Neural cell (in vitro differentiated cells): ENCODE data around the gene NCS1. TPM values are rescaled to one million over a fixed set of nuclear protein-coding genes. Genes with fewer than 3 reads are reported as not detected.

Source experiments
- H2AFZ ChIP-seq: fragments of 200-600, 300-800 bp; sonication (generic), shearing (Covaris generic); 2 replicates; pipeline ENCODE4 v1.6.0; 2014; ENCODE audit warnings: low read depth, mild to moderate bottlenecking, antibody characterized with exemption, low read length, moderate library complexity
- H3F3A ChIP-seq: fragments of 200-600 bp; shearing (Covaris generic); 2 replicates; pipeline ENCODE4 v1.6.1; 2016; ENCODE audit warnings: mild to moderate bottlenecking, moderate library complexity, mixed read lengths, antibody characterized with exemption, low read length; ENCODE audit not compliant: insufficient read depth, poor library complexity, severe bottlenecking
- H3K27ac ChIP-seq: fragments of 200-600, 300-800 bp; sonication (generic), shearing (Covaris generic); 2 replicates; pipeline ENCODE4 v1.5.1; 2014; ENCODE audit warnings: mild to moderate bottlenecking, low read length, moderate library complexity
- H3K27me3 ChIP-seq: fragments of 300-800, 200-600 bp; sonication (generic), shearing (Covaris generic); 2 replicates; pipeline ENCODE4 v1.6.0; 2014; ENCODE audit warnings: mild to moderate bottlenecking, low read depth, low read length, moderate library complexity; ENCODE audit not compliant: insufficient read depth
- H3K36me3 ChIP-seq: fragments of 300-800, 200-600 bp; sonication (generic), shearing (Covaris generic); 2 replicates; pipeline ENCODE4 v1.5.1; 2014; ENCODE audit warnings: mild to moderate bottlenecking, antibody characterized with exemption, low read length, moderate library complexity; ENCODE audit not compliant: insufficient read depth
- H3K4me2 ChIP-seq: fragments of 300-800, 200-600 bp; sonication (generic), shearing (Covaris generic); 2 replicates; pipeline ENCODE4 v1.6.0; 2014; ENCODE audit warnings: mild to moderate bottlenecking, low read length
- H3K4me3 ChIP-seq: fragments of 300-800, 200-600 bp; sonication (generic), shearing (Covaris generic); 2 replicates; pipeline ENCODE4 v1.5.1; 2014; ENCODE audit warnings: mild to moderate bottlenecking, low read length, moderate library complexity
- H3K79me2 ChIP-seq: fragments of 200-600 bp; shearing (Covaris generic); replicated peaks from 2 replicates; pipeline ENCODE4 v1.6.0; 2014; ENCODE audit warnings: mild to moderate bottlenecking, low read length, moderate library complexity; ENCODE audit not compliant: insufficient read depth
- H3K9ac ChIP-seq: fragments of 300-800, 200-600 bp; sonication (generic), shearing (Covaris generic); 2 replicates; pipeline ENCODE4 v1.6.1; 2016; ENCODE audit warnings: mild to moderate bottlenecking, low read length, mixed read lengths
- H3K9me2 ChIP-seq: fragments of 200-600 bp; shearing (Covaris generic); 2 replicates; pipeline ENCODE4 v1.6.1; 2016; ENCODE audit warnings: mild to moderate bottlenecking, low read length, mixed read lengths; ENCODE audit not compliant: insufficient read depth
- H3K9me3 ChIP-seq: fragments of 200-600, 300-800 bp; sonication (generic), shearing (Covaris generic); 2 replicates; pipeline ENCODE4 v1.6.1; 2016; ENCODE audit warnings: mild to moderate bottlenecking, mixed run types, low read length, moderate library complexity, mixed read lengths
- H4K20me1 ChIP-seq: fragments of 200-600 bp; shearing (Covaris generic); 2 replicates; pipeline ENCODE4 v1.6.1; 2016; ENCODE audit warnings: mild to moderate bottlenecking, mixed run types; ENCODE audit not compliant: insufficient read depth
- EP300 ChIP-seq: fragments of 450-650 bp; conservative IDR thresholded peaks from 2 replicates; pipeline ENCODE4 v1.6.1; 2014; ENCODE audit warnings: antibody characterized with exemption, mild to moderate bottlenecking, moderate library complexity; ENCODE audit not compliant: poor library complexity, severe bottlenecking
- EZH2 ChIP-seq: fragments of 200-600, 300-800 bp; shearing (Covaris generic), sonication (generic); IDR thresholded peaks from 2 replicates; pipeline ENCODE4 v1.6.1; 2014; ENCODE audit warnings: antibody characterized with exemption, low read length, borderline replicate concordance, mild to moderate bottlenecking; ENCODE audit not compliant: insufficient read depth, poor library complexity, severe bottlenecking
- MXI1 ChIP-seq: fragments of 450-650 bp; conservative IDR thresholded peaks from 2 replicates; pipeline ENCODE4 v1.6.1; 2014; ENCODE audit warnings: antibody characterized with exemption, mild to moderate bottlenecking; ENCODE audit not compliant: poor library complexity, severe bottlenecking
- POLR2AphosphoS5 ChIP-seq: IDR thresholded peaks from 2 replicates; pipeline ENCODE4 v1.6.1; 2012
- RAD21 ChIP-seq: fragments of 450-650 bp; conservative IDR thresholded peaks from 2 replicates; pipeline ENCODE4 v1.6.1; 2014; ENCODE audit warnings: antibody characterized with exemption, mild to moderate bottlenecking, moderate library complexity
- SMC3 ChIP-seq: fragments of 450-650 bp; conservative IDR thresholded peaks from 2 replicates; pipeline ENCODE4 v1.6.1; 2014; ENCODE audit warnings: antibody characterized with exemption, mild to moderate bottlenecking, moderate library complexity; ENCODE audit not compliant: poor library complexity
- TAF1 ChIP-seq: IDR thresholded peaks from 2 replicates; pipeline ENCODE4 v1.6.1; 2012; ENCODE audit warnings: low read depth
- polyA plus RNA-seq: library from polyadenylated mRNA; depleted of rRNA; stranded (reverse); fragments of >200 nt; gene quantifications from 2 replicates; pipeline ENCODE4 v1.2.3, GENCODE V29; 2014
- TF ChIP-seq, protein P1 (sequence below): IDR thresholded peaks from 2 replicates; pipeline ENCODE4 v1.6.1; 2012; ENCODE audit warnings: borderline replicate concordance
- TF ChIP-seq, protein P2 (sequence below): fragments of 450-650 bp; IDR thresholded peaks from 2 replicates; pipeline ENCODE4 v1.5.1; 2014; ENCODE audit warnings: antibody characterized with exemption, mild to moderate bottlenecking, moderate library complexity; ENCODE audit not compliant: poor library complexity, severe bottlenecking

Gene NCS1
- polyA plus RNA-seq, 1 donor from 2014 or later, result 73.3 TPM

DNA sequence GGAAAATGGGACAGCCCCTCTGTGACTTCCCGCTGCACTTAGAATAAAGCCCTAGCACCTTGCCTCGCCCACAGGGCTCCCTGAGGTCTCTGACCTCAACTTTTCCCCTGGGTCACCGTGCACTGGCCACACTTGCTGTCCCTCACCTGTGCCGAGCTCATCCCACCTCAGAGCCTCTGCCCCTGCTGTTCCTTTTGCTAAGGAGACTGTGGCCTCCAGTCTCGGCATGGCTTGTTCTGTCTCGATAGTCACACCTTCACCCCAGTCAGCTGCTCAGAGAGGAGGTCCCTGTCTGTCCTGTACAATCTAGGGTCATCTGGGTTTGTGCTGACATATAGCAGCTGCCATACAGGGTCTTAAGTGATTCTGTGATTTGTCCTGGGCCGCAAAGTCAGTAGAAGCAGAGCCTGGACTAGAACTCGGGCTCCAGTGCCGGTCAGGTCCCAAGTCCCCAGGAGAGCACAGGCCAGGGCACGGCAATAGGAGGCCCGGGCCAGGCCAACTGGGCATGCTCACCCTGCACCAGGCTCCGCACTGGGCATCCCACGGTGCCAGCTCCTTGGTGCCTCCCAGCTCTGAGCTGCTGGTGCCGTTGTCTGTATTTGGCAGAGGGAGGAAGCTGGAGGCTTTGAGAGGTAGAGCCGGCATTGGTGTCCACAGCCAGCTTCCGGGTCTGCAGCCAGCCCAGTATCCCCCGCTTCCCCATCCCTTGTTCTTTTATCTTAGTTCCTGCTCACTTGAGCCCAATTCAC is 35.2 kb downstream of the NCS1 start:
- no peaks in the 10 kb centered on the region for H4K20me1 ChIP-seq
- H3K9ac ChIP-seq, result no peak overlapping the region

DNA sequence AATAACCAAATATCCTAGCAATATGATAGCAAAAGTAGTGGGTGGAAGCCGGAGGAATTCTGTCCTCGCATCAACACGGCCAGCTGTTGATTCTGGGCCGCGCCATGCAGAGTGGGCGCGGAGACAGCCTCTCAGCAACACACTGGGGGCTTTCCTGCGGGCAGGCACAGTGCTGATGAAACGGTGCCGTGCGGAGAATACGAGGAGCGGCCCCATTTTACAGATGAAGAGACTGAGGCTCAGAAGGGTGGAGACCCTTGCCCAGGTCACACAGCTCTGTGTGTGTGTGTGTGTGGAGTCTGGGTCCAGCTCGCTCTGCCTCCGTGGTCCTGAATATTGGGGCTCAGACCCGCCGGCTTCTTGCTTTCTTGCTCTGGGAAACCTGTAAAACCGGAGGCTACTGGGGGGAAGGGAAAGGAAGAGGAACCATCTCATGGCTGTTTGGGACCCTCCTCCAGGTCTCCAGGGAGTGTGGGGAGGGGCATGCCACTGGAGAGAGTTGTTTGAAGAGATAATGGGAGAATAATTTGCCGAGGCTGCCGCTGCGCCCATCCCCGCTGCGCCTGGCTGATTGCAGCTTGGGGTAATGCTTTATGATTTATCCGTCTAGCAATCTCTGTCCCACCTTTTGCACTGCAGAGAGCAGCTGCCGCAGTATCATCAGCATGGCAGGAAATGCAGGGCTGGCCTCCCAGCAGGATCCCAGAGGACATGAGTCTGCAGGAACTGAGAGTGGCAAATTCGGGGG is 36.6 kb downstream of the NCS1 start:
- H3F3A ChIP-seq, result no peaks in the 10 kb centered on the region
- no peaks in the 10 kb centered on the region for H3K36me3 ChIP-seq
- no peaks in the 10 kb centered on the region for H3K9me3 ChIP-seq
- H4K20me1 ChIP-seq, result no peaks in the 10 kb centered on the region
- no peak overlapping the region for H3K4me2 ChIP-seq
- H3K27me3 ChIP-seq, result no peaks in the 10 kb centered on the region
- peak overlapping the region; percentile 38 for H3K4me3 ChIP-seq
- peak overlapping the region; percentile 44 for H3K9ac ChIP-seq
- H3K79me2 ChIP-seq, result no peaks in the 10 kb centered on the region
- TF ChIP-seq EZH2 (no peak), RAD21 (peak; percentile 20), TAF1 (no peak), SMC3 (peak; percentile 11), EP300 (peak; percentile 60), MXI1 (no peak), POLR2AphosphoS5 (peak; percentile 69)
- TF ChIP-seq, protein P1, sequence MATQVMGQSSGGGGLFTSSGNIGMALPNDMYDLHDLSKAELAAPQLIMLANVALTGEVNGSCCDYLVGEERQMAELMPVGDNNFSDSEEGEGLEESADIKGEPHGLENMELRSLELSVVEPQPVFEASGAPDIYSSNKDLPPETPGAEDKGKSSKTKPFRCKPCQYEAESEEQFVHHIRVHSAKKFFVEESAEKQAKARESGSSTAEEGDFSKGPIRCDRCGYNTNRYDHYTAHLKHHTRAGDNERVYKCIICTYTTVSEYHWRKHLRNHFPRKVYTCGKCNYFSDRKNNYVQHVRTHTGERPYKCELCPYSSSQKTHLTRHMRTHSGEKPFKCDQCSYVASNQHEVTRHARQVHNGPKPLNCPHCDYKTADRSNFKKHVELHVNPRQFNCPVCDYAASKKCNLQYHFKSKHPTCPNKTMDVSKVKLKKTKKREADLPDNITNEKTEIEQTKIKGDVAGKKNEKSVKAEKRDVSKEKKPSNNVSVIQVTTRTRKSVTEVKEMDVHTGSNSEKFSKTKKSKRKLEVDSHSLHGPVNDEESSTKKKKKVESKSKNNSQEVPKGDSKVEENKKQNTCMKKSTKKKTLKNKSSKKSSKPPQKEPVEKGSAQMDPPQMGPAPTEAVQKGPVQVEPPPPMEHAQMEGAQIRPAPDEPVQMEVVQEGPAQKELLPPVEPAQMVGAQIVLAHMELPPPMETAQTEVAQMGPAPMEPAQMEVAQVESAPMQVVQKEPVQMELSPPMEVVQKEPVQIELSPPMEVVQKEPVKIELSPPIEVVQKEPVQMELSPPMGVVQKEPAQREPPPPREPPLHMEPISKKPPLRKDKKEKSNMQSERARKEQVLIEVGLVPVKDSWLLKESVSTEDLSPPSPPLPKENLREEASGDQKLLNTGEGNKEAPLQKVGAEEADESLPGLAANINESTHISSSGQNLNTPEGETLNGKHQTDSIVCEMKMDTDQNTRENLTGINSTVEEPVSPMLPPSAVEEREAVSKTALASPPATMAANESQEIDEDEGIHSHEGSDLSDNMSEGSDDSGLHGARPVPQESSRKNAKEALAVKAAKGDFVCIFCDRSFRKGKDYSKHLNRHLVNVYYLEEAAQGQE, result no peak
- TF ChIP-seq, protein P2, sequence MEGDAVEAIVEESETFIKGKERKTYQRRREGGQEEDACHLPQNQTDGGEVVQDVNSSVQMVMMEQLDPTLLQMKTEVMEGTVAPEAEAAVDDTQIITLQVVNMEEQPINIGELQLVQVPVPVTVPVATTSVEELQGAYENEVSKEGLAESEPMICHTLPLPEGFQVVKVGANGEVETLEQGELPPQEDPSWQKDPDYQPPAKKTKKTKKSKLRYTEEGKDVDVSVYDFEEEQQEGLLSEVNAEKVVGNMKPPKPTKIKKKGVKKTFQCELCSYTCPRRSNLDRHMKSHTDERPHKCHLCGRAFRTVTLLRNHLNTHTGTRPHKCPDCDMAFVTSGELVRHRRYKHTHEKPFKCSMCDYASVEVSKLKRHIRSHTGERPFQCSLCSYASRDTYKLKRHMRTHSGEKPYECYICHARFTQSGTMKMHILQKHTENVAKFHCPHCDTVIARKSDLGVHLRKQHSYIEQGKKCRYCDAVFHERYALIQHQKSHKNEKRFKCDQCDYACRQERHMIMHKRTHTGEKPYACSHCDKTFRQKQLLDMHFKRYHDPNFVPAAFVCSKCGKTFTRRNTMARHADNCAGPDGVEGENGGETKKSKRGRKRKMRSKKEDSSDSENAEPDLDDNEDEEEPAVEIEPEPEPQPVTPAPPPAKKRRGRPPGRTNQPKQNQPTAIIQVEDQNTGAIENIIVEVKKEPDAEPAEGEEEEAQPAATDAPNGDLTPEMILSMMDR, result no peak
- peak overlapping the region; percentile 52 for H3K27ac ChIP-seq
- H2AFZ ChIP-seq, result no peak overlapping the region
- no peaks in the 10 kb centered on the region for H3K9me2 ChIP-seq

More for the DNA sequence above, 35.2 kb downstream of the NCS1 start:
- Histone ChIP-seq H2AFZ (no peak overlapping the region), H3K9me2 (no peaks in the 10 kb centered on the region), H3K27ac (no peak overlapping the region), H3K4me2 (no peak overlapping the region), H3K4me3 (no peak overlapping the region), H3F3A (no peaks in the 10 kb centered on the region), H3K9me3 (no peaks in the 10 kb centered on the region), H3K79me2 (no peaks in the 10 kb centered on the region), H3K27me3 (no peaks in the 10 kb centered on the region), H3K36me3 (no peaks in the 10 kb centered on the region)
- TF ChIP-seq RAD21 (no peak), SMC3 (no peak), EP300 (no peak), EZH2 (no peak), TAF1 (no peak)
- TF ChIP-seq, protein P2, result no peak
